ENCODE results near the gene NFYC.

The NFYC gene

DNA sequence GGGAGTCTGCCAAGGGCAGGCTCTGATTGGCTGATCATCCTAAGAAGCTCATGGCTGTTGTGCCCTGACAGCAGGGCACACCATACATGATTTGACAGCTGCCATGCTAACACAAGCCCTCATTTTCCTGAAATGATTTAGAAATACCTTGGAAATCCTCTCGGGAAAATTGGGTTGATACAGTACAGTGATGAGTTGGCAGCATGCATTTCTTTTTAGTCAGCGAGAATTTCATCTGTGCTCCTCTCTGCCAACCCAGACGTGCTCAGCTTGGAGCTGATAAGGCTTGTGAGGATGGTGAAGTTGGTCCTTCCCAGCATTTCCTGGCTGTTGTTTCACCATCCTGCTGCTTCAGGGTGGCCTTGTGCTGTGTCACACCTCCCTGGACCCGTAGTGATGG lies 69.5 kb downstream of the NFYC start:
- no peak for DNase-seq (ENCODE audit: low spot score)

DNA sequence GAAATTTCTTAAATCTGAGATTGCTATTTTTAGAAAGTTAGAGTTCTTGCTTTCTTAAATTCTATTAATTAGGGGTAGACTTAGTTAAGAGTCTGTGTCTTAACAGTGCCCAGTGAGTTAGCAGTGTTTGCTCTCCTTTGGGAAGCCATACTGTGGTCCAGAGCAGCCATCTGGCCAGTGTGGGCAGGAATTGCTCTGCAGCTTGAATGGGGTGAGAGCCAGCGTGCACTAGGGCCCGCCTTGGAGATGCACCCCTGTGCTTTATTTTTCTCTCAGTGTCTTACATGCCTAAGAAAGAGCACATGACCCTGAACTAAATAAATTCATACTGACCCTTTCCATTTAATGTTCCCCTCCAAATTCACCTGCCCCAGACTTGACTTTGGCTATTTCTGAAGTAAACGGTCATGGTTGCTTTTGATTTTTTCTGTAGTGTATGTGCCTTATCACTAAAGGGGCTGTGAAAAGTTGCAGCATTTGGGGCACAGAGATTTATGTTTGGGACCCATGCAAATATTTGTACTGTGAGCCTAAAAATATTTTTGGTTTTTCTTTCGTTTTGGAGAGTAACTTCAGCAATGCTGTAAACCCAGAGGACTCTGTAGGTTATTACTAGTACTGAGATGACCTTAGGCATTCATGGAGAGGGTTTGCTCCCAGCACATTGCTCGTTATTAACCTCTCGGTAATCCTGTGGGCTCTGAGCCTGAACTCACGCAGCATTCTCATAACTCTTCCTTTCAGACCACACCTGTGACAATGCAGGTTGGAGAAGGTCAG lies 70.8 kb downstream of the NFYC start:
- no peak for DNase-seq (ENCODE audit: low spot score)

DNA sequence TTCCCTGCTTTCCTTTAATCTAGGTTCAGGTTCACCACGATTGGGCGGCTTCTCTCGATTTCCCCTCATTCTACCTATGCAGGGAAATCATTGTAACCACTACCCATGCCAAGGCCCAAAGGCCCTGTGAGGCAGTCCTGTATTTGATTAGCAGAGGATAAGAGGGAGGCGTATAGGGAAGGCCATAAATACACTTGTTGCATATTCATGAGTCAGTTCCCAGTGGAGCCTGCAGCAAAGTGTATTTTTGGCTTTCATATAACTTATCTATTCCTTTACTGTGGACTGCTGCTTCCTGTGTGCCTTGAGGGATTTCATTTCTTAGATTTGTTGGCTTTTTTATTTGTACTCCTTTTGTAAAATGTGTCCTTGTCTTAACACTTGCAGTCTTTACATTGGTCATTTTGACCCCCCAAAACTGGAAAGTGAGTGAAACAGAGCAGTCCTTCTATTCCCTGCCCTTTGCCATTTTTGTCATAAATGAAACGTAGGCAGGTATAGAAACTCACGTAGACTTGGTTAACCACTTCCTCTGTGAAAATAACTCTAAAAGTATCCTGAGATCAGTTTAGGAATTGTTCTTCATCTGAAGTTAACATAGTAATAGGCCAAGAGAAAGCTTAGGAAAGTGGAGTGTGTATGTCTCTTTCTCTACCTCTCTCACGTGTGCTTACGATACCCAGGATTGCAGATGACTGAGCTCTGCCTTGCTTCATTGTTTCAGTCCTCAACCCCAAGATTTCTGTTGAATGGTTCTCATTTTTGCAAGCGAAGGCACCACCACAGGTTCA lies 72.4 kb downstream of the NFYC start:
- DNase-seq (ENCODE audit: low spot score): no peak

DNA sequence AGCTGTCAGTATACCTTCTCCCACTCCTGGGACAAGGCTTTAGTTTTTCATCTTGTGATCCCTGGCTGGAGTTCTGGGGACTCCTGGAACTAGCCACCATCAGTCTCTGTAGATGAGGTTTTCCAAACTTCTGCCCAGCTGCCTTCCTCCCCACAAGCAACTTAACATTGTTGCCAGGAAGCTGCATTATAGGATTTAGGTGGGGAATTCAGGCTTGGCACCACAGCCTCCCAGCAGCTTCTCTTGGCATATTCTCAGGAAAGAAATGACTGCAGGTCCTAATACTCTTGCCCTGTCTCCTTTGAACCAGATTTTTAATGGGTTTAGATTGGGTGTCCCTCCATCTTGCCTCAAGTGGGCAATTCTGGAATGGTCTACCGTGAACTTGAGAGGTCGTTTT lies 73.5 kb downstream of the NFYC start:
- no peak for DNase-seq (ENCODE audit: low spot score)

DNA sequence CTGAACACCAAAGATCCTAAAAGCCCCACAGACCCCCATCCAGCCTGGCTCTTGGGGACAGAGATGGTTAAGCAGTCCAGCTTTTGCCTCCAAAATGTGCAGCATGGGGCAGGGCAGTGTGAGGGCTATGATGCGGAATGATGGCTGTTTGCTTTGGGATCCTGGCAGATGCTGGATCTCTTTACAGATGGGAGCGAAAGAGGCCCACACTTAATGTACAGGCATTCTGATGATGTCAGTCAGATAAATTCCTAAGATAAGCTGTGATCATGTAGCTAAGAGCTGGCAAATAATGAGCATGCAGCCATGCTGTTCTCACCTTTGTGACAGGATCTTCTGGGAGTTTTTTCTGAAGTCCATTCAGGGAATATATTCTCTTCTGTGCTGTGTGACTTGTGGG lies 74.5 kb downstream of the NFYC start:
- no peak for DNase-seq (ENCODE audit: low spot score)

DNA sequence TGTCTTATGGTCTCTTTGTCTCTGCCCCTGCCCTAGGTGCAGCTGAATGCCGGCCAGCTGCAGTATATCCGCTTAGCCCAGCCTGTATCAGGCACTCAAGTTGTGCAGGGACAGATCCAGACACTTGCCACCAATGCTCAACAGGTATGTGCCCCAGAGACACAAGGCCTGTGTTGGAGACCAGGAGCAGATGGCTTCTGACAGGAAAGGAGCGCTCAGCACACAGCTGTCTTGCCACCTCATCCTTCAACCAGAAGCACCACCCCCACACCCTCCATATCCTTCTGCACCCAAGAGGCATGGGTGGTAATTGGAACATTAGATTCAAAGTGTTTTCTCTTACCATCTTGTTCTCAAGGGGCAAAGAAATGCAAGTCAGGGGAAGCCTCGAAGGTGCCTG lies 75.1 kb downstream of the NFYC start:
- DNase-seq (ENCODE audit: low spot score): no peak

DNA sequence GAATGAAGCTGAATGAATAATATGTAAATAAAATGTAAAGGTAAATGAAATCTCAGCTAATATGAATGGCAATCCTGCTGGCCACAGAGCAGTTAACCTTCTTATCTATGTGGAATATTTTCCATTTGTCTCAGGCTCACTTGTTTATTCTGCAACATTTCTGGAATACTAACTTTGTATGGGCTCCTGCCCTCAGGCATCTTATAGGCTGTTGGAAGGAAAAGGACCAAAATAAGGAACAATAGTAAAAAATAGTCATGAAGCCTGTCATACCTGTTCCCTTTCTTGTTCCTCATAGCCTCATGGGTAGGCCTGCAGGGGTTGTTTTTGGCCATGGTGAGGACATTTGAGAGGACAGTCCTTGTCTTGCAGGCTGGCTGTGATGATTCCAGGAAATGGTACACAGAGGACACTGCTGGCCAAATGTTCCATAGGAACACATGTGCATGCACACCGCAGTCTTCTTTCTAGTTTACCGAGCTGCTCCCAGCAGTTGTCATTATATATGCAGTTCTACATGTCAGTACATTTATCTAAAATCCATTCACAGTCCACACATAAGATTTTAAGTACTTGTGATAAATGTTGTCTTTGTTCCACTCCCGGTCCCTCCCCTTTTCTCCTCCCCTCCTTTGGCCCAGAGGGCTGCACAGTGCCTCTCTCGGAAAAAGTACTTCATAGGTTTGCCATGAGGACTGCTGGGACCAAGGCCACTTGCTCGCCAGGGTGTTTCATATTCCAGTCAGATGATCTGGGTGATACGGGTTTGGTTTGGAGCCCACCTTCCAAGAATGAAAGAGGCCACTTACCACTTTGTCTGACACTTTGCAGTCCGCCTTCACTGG lies 76.9 kb downstream of the NFYC start:
- no peak for DNase-seq (ENCODE audit: low spot score)

DNA sequence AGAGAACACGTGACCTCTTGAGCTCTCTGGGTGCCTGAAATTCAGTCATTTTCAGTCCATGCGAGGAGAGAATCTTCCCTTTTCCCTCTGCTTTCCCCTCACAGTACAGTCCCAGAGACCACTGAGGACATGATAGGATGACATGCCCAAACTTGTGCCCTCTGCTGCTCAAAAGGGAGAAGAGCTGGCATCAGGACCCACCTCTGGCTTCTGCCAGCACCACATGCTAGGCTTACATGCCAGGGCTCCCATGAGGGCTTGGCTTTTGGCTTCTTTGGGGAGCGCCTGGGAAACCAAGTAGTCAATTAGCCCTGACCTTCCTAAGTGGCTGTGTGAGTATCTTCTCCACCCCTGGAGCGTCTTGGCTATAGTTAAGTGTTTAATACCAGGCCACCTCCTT lies 78.3 kb downstream of the NFYC start:
- DNase-seq (ENCODE audit: low spot score): no peak

DNA sequence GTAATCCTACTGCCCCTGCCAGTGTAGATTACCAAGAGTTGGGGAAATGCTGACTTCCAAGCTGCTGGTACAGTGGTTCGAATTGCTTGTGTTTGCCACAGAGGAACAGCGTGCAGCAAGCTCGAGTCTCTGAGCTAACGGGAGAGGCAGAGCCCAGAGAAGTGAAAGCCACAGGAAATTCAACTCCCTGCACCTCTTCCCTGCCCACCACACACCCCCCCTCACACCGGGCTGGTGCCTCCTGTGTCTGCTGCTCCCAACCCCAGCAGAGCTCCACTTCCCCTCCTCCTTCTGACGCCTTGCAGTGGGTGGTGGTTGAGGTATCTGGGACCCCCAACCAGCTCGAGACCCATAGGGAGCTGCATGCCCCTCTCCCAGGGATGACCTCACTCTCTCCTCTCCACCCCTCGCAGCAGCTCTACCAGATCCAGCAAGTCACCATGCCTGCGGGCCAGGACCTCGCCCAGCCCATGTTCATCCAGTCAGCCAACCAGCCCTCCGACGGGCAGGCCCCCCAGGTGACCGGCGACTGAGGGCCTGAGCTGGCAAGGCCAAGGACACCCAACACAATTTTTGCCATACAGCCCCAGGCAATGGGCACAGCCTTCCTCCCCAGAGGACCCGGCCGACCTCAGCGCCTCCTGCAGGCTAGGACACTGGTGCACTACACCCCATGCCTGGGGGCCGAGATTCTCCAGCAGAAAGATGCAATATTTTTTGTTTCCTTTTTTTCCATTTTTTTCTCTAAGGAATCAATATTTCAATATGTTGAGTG lies 79.0 kb downstream of the NFYC start:
- DNase-seq (ENCODE audit: low spot score): no peak

DNA sequence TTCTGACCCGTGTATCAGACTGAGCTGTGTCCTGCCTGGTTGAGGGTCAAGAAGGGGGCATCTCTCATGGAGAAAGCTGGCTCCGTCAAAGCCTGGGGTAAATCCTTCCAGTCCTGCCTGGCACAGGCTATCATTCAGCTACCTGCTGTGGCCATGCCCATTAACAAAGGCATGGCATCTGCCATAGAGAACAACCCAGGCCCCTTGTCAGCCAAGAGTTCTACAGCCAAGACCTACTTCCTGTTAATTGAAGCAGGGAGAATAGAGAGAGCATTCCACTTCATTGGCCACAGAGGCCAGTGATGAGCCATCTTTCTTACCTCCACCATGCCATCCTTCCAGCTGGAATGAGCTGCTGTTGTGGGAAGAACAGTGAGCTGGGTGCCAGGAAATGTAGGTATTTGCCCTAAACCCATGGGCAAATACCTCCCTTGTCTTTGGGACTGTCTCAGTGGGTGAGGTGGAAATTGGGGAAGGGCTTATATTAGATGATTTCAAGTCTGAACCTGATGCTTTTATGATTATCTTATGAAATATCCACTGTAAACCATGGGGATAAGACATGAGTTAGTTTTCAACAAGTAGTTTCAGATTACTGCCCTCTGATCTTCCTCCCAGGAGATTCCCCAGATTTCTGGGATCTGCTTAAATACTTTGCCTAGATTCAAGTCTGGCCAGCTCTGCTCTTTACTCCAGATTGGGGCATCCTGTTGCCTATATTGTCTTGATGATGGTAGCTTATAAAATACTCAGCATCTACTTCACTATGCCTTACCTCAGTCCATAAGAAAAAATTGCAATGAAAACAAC lies 80.8 kb downstream of the NFYC start:
- DNase-seq (ENCODE audit: low spot score): no peak

DNA sequence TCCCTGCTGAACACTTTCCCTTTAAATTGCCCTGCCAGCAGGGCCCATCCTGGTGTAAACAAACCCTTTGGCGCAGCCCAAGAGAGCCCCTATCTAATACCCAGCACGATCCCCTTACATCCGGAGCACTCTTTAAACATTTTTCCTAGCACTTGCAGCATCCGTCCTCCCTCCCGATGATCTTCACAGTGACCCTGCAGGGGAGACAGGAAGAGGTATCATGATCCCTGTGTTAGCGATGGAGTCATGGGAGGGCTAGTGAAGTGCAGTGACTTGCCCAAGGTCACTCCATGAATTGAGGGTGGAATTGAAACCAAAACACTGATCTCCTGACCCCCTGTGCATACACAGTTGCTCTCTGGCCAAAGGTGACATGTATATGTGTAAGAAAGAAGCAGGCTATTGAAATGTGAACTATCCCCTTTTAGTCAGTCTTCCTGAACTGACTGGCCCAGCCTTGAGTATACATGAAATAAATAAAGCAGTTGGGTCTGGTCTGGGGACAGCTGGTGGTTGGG lies 82.3 kb downstream of the NFYC start:
- DNase-seq (ENCODE audit: low spot score): no peak

DNA sequence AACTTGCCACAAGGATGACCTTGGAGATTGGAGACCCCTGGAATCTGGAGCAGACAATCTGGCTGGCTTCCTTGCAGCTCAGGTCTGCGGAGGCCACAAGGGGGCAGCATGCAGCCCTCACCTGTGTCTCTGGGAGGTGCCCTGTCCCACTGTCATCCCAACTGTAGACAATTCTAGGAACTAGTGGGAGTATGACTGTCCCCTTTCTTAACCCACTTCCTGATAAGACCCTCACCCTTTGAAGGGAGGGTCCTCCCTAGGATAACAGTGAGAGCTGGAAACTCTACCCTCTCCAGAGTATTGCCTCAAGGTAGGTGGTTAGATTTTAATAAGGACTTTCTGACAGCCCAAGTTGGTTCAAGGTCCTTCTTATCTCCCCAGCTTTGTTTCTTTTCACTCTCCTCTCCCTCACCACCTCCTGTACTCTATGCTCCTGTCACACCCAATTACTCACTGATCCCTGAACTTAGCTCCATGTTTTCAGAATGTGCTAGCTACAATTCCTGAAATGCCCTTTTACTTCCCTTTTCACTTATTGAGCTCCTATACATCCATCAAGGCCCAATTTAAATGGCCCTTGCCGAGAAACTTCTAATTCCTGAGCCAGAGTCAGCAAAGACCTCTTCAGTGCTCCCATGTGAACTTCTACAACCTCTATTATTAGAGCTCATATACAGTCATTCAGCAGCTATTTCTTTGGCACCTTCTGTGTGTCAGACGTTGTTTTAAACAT lies 82.9 kb downstream of the NFYC start:
- peak; percentile 78 for DNase-seq (ENCODE audit: low spot score)

DNA sequence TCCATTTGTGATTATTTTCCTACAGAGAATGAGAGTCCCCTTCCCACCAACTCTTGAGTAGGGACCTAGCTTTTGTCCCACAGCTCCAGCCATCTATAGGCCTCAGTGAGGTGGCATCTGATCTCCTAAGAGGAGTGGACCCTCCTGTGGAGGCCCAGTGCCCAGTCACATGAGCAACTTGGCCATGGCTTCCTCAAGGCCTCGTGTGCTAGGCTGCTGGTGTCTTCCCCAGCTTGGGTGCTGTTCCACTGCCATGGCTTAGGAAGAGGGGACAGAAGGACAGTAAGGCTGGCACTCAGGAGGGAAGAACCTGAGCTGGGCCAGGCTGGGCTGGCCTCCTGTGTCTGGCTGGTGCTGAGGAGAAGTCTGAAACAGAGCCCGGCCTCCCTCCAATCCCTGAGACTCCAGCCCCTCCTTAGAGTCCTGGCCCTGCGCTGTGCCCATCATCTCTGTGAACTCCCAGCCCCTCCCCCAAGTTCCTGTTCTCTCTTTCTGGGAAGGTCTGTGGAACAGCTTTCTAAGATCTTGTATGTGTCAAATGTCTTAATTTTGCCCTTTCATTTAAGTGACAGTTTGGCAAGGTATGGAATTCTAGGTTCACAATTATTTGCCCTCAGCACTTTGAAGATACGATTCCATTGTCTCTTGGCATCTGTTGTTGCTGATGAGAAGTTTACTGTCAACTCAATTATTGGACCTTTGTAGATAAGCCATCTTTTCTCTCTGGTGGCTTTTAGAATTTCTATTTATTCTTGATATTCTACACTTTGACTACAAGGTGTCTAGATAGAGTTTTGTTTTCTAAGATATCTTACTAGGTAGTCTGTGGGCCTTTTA lies 85.0 kb downstream of the NFYC start:
- no peak for DNase-seq (ENCODE audit: low spot score)

DNA sequence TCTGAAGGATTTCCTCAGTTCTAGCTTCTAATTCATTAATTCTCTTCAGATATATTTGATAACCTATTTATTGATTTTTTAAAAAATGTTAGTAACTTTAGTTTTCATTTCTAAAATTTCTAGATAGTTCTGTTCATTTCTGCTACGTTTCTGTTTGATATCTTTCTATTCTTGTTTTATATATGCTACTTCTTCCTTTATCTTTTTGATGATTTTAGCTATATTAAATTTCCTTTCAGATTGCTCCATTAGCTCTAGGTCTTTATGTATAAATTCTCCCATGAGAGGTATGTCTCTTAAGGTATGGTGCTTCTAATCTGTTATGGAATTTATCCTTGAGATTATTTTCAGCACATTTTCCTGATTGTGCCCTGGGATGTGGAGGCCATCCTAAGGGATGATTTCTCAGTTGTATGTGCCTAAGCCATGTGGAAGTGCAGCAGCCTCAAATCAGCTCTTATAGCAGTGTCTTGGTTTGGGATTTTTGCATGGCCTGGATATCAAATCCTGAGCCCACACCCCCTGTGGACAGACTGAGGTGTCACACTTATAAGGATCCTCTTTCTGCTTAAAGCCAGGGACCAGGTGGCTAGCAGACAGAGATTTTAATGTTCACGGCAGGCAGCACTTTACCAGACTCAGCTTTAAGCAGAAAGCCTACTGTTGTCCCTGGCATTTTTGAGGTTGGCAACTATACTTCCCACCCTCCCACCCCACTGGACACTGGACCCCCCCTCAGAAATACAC lies 85.9 kb downstream of the NFYC start:
- no peak for DNase-seq (ENCODE audit: low spot score)

DNA sequence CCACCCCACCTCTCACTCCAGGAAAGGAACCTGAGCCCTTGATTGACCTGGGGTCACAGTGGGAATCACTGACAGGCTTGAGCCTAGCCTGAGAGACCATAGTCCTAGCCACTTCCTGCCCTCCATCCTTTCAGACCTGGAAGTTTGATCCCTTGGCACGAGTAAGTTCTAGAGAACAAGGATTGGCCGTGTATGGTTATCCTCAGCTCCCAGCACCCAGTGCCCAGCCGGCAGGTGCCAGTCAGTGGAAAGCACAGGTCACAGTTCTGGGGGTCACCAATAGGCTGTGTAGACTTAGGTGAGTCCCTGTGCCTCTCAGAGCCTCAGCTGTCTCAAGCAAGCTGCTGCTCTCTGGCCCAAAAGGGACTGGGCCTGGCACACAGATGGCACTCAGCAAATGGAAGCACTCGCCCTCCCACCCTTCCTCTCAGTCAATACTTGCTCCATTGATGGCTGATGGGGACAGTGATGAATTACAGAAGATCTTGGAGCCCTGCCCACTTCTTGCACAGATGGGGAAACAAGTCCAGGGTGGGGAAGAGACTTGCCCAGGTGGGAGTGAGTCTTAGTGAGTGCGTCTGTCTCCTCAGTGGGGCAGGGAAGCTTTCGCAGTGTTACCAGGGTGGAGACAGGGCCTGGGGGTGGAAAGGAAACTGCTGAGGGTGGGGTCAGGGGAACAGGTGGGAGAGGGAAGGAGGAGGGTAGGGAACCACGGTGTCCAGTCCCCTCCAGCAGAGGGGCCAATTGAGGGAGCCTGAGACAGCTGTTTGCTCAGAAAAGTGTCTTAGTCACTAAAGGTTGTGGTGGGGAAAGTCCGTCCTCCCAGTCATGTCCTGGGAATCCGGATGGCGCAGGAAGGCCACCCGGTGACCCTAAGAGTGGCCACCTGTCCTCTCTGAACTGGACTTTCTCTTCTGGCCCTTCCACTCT lies 89.4 kb downstream of the NFYC start:
- no peak for DNase-seq (ENCODE audit: low spot score)

DNA sequence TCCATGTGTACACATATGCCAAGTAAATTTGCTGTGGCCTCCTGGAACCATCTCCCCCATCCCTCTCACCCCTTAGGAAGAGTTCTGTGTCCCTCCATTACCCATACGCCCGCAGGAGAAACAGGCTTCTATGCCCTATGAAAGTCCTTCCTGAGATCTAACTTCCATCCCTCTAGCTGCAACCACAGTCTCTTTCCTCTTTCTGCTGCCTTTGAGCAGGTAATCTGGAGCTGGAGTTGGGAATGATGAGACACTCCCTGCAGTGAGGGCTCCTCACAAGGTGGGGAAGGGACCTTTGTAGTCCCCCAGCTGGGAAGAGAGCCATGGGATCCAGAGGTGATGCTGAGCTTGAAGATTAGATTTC lies 90.1 kb downstream of the NFYC start:
- DNase-seq (ENCODE audit: low spot score): no peak

DNA sequence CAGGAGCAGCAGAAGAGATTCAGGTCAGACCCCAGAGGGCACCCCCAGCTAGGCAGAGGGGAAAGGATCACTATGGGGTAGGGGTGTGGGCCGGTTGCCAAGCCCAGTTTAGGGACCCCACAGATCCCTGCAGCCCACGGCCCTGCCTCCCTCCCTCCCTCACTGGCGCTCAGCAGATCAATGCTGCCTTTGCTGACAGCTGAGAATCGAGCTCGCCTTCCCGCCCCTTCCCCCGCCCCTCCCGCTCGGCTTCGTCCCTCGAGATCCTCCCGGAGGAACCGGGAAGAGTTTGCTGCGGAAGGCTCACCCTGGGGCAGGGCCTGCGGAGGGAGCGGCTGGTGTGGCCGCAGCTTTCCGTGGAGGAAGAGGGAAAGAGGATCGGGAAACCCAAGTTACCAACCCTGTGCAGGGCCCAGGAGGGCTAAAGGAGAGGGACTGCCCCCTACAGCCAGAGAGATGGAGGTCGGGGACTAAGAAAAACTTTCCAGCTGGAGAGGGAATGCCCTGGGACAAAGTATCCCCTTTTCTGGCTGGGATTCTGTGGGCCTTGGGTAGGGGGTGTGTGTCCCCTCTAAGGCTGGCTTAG lies 91.0 kb downstream of the NFYC start:
- no peak for DNase-seq (ENCODE audit: low spot score)

Data from hematopoietic multipotent progenitor cell treated with erythropoietin and hydrocortisone succinate and interleukin-3 and kit ligand, for 17 days (in vitro differentiated cells).